Osteoblast (primary cell): ENCODE data around the gene SLC4A8. TPM values are rescaled to one million over a fixed set of nuclear protein-coding genes. Genes with fewer than 3 reads are reported as not detected.

Experiments used
- DNase-seq: peaks from one replicate; pipeline ENCODE4 v3.0.0; 2011; ENCODE audit warnings: low spot score, mixed read lengths; ENCODE audit not compliant: insufficient read length; ENCODE audit errors: missing footprints
- H2AFZ ChIP-seq: 2 replicates; pipeline ENCODE4 v1.6.0; 2011; ENCODE audit warnings: mild to moderate bottlenecking, low read length
- H3K27ac ChIP-seq: 2 replicates; pipeline ENCODE4 v1.5.1; 2011; ENCODE audit warnings: mild to moderate bottlenecking, low read depth, low read length, moderate library complexity
- H3K27me3 ChIP-seq: 2 replicates; pipeline ENCODE4 v1.6.0; 2012; ENCODE audit warnings: mild to moderate bottlenecking, control low read depth, inconsistent platforms, low read length, moderate library complexity; ENCODE audit not compliant: insufficient read depth
- H3K36me3 ChIP-seq: 2 replicates; pipeline ENCODE4 v1.5.1; 2011; ENCODE audit warnings: mild to moderate bottlenecking, low read length, control low read depth, moderate library complexity; ENCODE audit not compliant: insufficient read depth
- H3K4me1 ChIP-seq: 2 replicates; pipeline ENCODE4 v1.5.1; 2011; ENCODE audit warnings: mild to moderate bottlenecking, low read length, control low read depth, moderate library complexity; ENCODE audit not compliant: insufficient read depth
- H3K4me2 ChIP-seq: 2 replicates; pipeline ENCODE4 v1.6.0; 2011; ENCODE audit warnings: mild to moderate bottlenecking, low read length; ENCODE audit not compliant: insufficient read depth
- H3K4me3 ChIP-seq: fragments of 200-600 bp; sonication (generic); 3 replicates; pipeline ENCODE4 v1.5.1; 2012; ENCODE audit warnings: mild to moderate bottlenecking, low read length, inconsistent platforms; ENCODE audit not compliant: insufficient read depth
- H3K79me2 ChIP-seq: 2 replicates; pipeline ENCODE4 v1.6.0; 2012; ENCODE audit warnings: mild to moderate bottlenecking, low read length, control low read depth, inconsistent platforms; ENCODE audit not compliant: insufficient read depth
- H3K9me3 ChIP-seq: 2 replicates; pipeline ENCODE4 v1.5.1; 2011; ENCODE audit warnings: low read depth, low read length, control low read depth
- H4K20me1 ChIP-seq: 2 replicates; pipeline ENCODE4 v1.6.0; 2012; ENCODE audit warnings: mild to moderate bottlenecking, low read length, control low read depth; ENCODE audit not compliant: insufficient read depth
- total RNA-seq: library from RNA; depleted of rRNA; stranded (reverse); fragments of >200 nt; gene quantifications from 2 replicates; pipeline ENCODE4 v1.2.3, GENCODE V29; 2012
- TF ChIP-seq, protein P1 (sequence below): IDR thresholded peaks from 2 replicates; pipeline ENCODE4 v1.5.1; 2011; ENCODE audit warnings: mild to moderate bottlenecking, low read depth, low read length, moderate library complexity; ENCODE audit errors: extremely low read depth

The SLC4A8 gene
- total RNA-seq, 1 donor, result 2.9 TPM

DNA sequence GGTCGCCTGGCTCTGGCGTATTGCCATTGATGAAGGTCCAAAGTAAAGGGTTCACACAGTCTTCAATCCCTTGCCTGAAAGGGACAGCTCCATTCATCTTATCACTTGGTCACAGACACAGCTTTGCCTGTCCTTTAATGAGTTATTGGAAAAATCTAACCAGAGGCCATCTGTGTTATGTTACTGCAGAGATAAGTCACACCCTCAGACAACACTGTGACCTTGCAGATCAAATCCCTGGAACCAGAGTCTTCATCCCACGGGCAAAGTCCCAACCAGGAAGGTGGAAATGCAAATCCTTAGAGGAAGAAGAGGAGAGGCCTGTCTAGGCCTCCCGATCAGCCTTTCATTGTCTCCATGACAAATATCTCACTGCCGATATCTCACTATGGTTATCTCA lies 98.1 kb downstream of the SLC4A8 start:
- H3K9me3 ChIP-seq, result no peaks in the 10 kb centered on the region
- no peaks in the 10 kb centered on the region for H3K79me2 ChIP-seq
- H2AFZ ChIP-seq, result no peak overlapping the region
- TF ChIP-seq, protein P1, sequence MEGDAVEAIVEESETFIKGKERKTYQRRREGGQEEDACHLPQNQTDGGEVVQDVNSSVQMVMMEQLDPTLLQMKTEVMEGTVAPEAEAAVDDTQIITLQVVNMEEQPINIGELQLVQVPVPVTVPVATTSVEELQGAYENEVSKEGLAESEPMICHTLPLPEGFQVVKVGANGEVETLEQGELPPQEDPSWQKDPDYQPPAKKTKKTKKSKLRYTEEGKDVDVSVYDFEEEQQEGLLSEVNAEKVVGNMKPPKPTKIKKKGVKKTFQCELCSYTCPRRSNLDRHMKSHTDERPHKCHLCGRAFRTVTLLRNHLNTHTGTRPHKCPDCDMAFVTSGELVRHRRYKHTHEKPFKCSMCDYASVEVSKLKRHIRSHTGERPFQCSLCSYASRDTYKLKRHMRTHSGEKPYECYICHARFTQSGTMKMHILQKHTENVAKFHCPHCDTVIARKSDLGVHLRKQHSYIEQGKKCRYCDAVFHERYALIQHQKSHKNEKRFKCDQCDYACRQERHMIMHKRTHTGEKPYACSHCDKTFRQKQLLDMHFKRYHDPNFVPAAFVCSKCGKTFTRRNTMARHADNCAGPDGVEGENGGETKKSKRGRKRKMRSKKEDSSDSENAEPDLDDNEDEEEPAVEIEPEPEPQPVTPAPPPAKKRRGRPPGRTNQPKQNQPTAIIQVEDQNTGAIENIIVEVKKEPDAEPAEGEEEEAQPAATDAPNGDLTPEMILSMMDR, result no peak
- H4K20me1 ChIP-seq, result no peaks in the 10 kb centered on the region
- H3K4me1 ChIP-seq, result no peaks in the 10 kb centered on the region
- H3K36me3 ChIP-seq, result no peaks in the 10 kb centered on the region
- H3K27ac ChIP-seq, result no peak overlapping the region
- H3K27me3 ChIP-seq, result no peaks in the 10 kb centered on the region
- DNase-seq, result peak; percentile 18
- H3K4me2 ChIP-seq, result no peak overlapping the region
- no peak overlapping the region for H3K4me3 ChIP-seq

DNA sequence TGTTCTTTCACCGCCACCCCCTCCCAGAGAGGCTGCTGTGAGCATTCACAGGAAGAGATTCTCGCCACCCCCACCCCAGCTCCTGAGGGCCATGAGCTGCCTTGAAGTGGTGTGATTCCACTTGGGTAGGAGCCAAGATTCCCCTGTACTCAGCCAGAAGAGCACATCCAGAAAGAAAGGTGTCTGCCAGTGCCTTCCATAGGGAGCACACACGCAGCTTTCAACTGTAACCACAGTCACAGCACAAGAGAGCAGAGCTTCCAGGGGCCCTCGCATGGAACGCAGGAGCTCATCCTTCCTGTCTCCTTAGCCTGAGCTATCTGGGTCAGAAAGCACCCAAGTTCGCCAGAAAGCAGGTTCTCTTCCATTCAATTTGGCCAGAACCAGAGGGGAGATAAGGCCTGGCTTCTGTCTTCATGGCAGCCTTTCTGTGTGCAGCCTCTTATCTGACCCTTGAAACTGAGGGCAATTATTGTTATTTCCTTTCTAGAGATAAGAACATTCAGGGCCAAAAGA lies 99.8 kb downstream of the SLC4A8 start:
- TF ChIP-seq, protein P1, result no peak
- H4K20me1 ChIP-seq, result no peaks in the 10 kb centered on the region

DNA sequence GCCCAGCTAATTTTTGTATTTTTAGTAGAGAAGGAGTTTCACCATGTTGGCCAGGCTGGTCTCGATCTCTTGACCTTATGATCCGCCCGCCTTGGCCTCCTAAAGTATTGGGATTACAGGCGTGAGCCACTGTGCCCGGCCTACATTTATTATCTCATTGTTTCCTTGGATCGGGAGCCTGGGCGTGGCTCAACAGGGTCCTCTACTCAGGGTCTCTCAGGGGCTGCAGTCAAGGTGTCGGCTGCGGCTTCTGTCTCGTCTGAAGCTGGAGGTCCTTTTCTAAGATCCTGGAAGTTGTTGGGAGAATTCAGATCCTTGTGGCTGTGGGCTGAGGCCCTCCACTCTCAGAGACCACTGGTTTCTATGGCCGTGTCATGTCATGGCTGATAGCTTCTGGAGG lies 100.9 kb downstream of the SLC4A8 start:
- Histone ChIP-seq H2AFZ (no peak overlapping the region), H3K4me3 (no peak overlapping the region), H3K9me3 (no peaks in the 10 kb centered on the region), H3K4me2 (no peak overlapping the region), H3K4me1 (no peaks in the 10 kb centered on the region), H3K27me3 (no peaks in the 10 kb centered on the region), H3K36me3 (no peaks in the 10 kb centered on the region), H3K79me2 (no peaks in the 10 kb centered on the region), H4K20me1 (no peaks in the 10 kb centered on the region), H3K27ac (no peak overlapping the region)
- TF ChIP-seq, protein P1, result no peak
- DNase-seq, result no peak

More for the DNA sequence above, 99.8 kb downstream of the SLC4A8 start:
- Histone ChIP-seq H3K27ac (no peak overlapping the region), H3K4me3 (no peak overlapping the region), H3K9me3 (no peaks in the 10 kb centered on the region), H3K27me3 (no peaks in the 10 kb centered on the region), H3K36me3 (no peaks in the 10 kb centered on the region), H3K4me2 (no peak overlapping the region), H2AFZ (peak overlapping the region; percentile 42), H3K79me2 (no peaks in the 10 kb centered on the region), H3K4me1 (no peaks in the 10 kb centered on the region)
- DNase-seq, result peak; percentile 52

DNA sequence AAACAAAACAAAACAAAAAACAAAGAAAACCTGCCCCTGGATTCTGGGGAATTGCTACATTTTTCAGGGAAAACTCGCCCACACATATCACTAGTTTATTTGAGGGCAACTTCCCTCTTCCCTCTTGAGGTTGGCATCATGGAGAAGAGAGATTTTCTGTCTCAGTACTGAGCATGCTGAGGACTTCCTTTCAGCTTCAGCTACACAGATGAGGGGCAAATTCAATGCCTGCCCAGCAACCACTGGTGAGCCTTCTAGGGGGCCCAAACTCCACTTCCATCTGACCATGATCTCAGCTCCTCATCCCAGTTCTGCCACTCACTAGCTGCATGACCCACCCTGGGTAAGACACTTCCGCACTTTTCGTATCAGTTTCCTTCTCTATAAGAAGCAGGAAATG lies 103.3 kb downstream of the SLC4A8 start:
- Histone ChIP-seq H3K79me2 (no peaks in the 10 kb centered on the region), H3K27me3 (no peaks in the 10 kb centered on the region), H3K4me2 (no peak overlapping the region), H2AFZ (no peak overlapping the region), H3K4me3 (no peak overlapping the region), H3K36me3 (no peaks in the 10 kb centered on the region), H3K9me3 (no peaks in the 10 kb centered on the region), H3K4me1 (peaks cover 14% of the 10 kb centered on the region), H4K20me1 (no peaks in the 10 kb centered on the region), H3K27ac (no peak overlapping the region)
- TF ChIP-seq, protein P1, result no peak
- no peak for DNase-seq
